HT-29 (cell line): ENCODE measurements around the gene PPM1B. TPM values are rescaled to one million over a fixed set of nuclear protein-coding genes. Genes with fewer than 3 reads are reported as not detected.
"Not testable (repeated sequence)": the region's sequence is repeated elsewhere in the genome, so short reads cannot be mapped to it uniquely, and the experiment has no call there.

Experiments
- DNase-seq: peaks from one replicate; pipeline ENCODE4 v3.0.0-alpha.2; 2015; ENCODE audit warnings: low spot score
- total RNA-seq: library from RNA; depleted of rRNA; stranded (reverse); fragments of >200 nt; shearing (Covaris generic); gene quantifications from 2 replicates; pipeline ENCODE4 v1.2.3, GENCODE V29; 2014; rRNA removed

PPM1B gene
- 21.7 and 24.6 TPM in 2 replicates for total RNA-seq

DNA sequence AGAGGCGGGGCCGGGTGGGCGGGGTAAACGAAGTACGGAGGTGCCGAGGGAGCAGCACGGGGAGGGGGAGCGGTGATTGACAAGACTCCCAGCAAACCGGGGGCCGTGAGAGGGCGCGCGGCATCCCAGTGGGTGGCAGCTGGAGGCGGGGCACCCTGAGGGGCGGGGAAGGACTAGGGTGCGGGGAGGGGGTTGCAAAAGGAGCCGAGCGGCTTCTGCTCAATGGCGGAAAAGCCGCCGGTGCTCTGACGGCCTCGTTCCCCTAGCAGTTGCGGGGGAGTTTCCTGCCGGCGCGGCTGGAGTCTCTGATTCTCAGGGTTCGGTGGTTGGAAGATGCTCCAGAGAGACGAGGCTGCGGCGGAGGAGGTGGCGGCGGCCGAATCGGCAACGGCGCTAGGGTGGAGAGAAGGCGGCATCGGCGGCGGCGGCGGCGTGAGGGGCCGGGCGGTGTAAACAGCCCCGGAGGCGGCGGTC, at the start of gene PPM1B:
TSS of gene PPM1B (plus strand) at position 195 of the 474 bp plus-strand sequence. CDS start 32,325 bp downstream, outside the sequence.
- no peak for DNase-seq

DNA sequence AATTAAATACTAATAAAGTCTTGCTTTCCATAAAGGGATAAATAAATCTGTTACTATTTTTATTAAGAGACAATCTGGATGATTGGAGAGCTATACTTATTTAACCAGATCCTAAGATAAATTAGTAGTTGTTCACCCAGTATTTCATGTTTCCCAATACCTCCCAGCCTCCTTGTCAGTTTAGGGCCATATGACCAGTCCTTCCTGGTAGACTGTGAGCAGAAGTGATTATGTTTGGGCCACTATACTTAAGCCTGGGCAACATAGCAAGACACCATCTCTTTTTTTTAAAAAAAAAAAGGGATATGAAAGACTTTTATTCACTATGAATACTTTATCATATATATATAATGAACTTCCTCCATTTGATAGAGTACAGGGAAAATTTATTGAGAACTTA, 48.8 kb upstream of the PPM1B start:
- no peak for DNase-seq

DNA sequence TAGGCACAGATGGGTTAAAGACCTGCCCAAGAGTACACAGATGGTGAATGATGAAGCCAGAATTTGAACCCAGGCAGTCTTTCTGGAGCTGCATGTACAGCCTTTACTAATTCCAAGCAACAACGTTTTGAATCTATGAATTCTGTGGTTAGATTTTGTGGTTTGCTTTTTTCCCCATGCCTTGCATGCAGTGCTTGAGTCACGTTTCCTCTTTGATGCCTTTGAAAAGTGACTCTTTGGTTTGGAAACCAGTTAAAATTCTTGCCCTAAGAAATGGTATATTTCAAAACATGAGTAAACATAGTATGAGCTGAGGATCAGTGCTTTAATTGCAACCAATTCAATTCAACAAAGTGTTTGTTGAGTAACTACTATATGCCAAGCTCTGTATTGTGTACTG, 48.2 kb upstream of the PPM1B start:
- no peak for DNase-seq

DNA sequence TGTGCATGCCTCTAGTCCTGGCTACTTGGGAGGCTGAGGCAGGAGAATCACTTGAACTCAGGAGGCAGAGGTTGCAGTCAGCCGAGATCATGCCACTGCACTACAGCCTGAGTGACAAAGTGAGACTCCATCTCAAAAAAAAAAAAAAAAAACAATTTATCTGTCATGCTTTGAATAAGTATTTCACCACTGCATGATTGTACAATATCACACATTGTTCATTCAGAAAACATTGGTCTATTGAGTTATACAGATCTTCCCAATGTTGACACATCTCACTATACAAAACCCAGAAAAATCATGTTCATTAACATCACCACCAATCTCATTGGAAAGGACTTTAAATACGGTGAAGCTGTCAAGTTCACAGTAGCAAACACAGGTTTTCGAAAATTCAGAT, 46.8 kb upstream of the PPM1B start:
- no peak for DNase-seq

DNA sequence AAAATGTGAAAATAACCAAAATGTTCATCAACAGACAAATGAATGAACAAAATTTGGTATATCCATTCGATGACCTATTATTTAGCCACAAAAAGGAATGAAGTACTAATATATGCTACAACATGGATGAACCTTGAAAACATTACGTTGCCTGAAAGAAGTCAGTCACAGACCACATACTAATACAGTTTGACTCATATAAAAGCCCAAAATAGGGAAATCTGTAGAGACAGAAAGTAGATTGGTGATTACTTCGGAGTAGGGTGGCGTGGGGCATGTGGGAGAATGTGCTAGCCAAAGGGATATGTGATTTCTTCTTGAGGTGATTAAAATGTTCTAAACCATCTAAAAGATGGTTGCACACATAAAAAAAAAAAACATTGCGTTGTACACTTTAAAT, 44.2 kb upstream of the PPM1B start:
- DNase-seq: no peak

DNA sequence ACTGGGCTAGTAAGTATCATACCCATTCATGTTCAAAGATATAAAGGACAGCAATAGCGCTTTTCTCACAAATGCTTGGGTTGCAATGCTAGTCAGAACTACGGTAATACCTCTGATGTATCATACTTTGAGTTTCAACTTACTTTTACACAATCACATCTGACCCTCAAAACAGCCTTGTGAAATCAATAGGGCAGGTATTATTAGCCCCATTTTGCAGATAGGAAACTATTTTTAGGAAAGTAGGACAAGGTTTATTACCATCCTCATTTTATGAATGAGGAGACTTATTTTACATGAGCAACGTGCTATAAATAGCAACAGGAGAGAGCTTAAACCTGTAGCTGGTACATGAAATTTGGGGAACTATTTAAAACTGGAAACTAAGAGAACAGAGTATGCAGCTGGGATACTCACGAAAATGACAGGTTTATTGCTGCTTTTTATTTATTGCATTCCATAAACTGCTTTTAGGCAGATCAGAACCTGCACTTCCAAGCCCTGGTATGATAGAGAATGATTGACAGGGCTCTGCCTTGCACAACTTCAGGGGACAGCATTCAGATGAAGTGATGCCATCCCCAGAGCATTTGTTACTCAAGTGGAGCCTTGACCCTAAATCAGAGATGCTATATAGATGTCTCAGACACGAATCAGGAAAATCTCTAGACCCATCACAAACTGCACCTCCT, 42.4 kb upstream of the PPM1B start:
- DNase-seq: no peak

DNA sequence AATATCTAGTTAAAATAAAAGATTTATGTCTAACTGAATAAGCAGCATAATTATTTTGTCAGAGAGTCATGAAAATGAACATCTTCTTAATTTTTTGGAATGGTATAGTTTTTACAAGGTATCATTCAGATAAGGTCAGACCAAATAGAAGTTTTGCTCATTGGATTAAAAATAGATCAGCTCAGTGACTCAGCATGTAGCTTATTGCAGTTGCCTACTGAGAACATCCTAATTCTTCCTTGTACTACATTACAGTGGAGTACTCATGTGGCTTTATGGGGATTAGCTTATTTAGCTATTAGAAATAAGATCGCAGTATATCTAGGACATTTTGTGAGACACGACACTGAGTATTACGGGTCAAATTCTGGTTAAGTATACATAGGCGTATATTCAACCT, 38.2 kb upstream of the PPM1B start:
- DNase-seq: no peak

DNA sequence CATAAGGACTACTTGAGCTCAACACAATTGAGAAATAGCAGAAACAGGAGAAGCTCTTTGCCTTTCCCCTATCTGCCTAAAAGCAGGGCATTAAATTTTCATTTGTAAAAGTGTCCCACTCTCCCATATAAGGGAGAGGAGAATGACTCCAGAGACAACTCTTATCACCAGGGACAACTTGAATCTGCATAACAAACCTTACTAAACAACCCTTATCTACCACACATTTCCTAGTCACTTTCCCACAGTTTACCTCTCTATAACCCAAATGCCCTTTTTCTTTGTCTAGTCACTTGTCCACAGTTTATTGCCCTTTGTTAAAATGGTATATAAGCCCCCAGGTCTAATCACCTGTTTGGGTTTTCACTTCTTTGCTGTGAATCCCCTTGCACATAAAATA, 37.5 kb upstream of the PPM1B start:
- DNase-seq: no peak

DNA sequence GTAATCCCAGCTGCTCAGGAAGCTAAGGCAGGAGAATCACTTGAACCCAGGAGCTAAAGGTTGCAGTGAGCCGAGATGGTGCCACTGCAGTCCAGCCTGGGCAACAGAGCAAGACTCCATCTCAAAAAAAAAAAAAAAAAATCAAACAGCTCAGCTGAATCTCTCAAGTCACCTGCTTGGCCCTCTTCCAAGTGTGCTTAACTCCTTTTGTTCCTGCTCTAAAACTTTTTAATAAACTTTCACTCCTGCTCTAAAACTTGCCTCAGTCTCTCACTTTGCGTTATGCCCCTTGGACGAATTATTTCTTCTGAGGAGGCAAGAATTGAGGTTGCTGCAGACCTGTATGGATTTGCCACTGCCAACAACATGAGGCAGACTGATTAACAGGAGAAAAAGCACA, 35.1 kb upstream of the PPM1B start:
- not testable (repeated sequence) for DNase-seq

DNA sequence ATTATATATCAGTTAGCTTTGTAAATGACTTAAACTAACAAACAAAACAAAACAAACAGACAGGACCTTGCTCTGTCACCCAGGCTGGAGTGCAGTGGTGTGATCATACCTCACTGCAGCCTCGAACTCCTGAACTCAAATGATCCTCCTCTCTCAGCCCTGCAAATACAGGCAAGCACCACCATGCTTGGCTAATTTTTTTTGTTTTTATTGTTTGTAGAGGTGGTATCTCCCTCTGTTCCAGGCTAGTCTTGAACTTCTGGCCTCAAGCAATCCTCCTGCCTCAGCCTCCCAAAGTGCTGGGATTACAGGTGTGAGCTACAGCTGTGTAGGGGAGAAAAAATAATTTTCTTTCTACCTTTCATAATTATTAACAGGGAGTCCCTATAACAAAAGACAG, 33.8 kb upstream of the PPM1B start:
- DNase-seq: no peak

DNA sequence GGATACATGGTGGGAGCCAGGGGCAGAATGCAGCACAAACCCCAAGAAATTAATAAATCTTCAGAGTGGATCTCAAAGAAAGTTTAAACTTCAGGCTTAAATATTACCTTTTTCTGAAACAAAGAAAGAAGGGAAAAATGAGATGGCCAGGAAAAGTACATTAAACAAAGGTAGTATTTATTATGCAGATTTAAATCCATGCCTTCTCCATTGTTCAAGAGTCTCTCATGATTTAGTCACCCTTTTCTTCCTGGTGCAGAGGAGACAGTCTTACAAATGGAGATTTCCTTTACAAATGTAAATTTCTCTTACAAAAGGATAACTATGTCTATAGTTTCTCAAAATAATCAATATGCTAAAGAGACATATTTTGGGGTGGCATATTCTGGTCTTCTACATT, 33.4 kb upstream of the PPM1B start:
- no peak for DNase-seq

DNA sequence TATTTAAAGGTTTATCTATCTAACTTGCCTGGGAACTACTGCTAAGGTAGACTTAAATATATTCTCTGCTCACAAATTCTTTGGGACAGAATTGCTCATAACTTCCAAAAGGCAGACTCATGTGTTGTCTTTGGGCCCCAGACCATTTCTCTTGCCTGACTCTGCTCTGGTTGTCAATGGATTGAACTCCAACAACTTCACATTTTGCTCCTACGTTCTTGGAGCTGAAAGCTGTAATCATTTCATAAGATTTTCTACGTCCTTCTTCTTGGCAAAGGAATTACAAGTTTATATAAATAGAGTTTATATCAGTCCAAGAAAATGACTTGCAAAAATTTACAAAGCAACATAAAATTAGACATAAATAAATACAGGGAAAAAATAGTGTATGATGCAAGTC, 32.9 kb upstream of the PPM1B start:
- no peak for DNase-seq

DNA sequence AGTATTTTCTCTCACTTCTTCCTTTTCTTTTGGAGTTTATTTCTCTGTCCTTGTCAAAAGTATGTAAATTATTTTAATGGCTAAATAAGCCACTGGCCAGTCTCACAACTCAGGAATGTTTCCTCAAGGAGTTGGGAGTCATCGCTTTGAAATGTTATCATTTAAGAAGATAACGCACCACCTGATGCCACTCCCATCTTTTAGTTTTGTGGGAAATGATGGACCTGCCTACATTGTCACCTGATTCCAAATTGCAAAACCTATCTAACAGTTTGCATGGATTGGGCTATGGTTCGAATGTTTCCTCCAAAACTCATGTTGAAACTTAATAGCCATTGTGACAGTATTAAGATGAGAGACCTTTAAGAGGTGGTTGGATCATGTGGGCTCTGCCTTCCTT, 32.4 kb upstream of the PPM1B start:
- DNase-seq: no peak

DNA sequence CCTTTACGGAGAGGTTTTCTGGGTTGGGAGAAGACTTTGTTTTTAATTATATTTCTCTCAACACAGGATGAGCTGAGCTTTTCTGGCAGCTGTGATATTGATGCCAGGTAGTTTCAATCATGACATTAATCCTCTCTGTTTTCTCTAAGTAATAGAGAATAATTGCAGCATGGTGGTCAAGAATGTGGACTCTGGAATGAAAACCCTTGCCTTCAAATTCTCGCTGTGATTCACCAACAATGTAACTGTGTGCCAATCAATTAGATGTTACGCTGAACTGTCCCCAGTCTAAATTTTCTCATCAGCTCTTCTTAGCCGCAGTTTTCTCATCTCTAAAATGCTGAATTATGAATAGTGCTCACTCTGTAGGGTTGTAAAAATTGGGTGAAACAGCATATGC, 31.6 kb upstream of the PPM1B start:
- no peak for DNase-seq

DNA sequence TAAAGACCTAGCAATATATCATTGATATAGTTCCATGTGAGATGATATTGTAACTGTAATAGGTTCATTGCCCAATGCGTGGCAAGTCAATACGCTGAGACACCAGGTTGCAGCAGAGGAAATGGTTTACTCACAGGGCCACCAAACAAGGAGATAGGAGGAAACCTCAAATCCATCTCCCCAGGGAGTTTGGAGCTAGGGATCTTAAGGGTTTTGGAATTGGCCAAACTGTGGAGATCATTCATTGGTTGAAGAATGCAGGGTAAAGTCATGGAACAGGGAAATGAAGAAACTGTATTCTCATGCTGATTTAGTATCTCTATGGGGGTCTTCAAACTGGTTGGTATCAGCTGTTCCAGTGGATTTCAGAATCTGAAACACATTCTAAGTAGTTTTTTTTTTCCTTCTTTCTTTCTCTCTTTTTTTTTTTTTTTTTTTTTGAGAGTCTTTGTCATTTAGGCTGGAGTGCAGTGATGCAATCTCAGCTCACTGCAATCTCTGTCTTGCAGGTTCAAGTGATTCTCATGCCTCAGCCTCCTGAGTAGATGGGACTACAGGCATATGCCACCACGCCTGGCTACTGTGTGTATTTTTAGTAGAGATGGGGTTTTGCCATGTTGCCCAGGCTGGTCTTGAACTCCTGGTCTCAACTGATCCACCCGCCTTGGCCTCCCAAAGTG, 30.7 kb upstream of the PPM1B start:
- no peak for DNase-seq

DNA sequence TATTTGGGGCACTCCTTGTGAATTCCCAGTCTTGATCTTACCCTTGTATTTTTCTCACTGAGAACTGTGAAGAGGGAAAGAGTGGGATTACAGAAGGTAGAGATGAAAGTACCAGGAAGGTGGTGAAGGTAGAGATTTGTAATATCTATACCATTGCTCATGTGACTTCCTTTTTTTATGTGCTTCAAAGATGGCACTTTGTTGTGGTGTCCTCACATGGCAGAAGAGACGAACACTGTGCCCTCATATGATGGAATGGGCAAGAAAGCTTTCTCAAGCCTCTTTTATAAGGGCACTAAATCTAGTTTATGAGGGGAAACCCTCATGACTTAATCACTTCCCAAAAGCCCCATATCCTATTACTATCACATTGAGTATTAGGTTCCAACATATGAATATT, 28.9 kb upstream of the PPM1B start:
- no peak for DNase-seq

DNA sequence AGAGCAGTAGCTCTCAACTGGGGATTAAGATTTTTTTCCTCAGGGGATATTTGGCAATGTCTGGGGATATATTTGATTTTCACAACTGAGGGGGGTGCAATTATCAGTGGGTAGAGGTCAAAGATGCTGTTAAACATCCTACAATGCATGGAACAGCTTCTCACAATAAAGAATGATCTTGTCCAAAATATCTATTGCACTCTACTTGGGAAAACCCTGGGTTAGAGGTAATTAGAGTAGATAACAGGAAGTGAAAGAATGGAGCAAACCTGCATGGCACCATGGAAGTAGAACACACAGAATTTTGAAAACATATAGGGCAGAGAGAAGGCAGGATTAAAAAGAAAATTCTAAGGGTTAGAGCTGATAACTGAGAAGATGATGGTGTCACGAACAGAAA, 26.4 kb upstream of the PPM1B start:
- DNase-seq: no peak

DNA sequence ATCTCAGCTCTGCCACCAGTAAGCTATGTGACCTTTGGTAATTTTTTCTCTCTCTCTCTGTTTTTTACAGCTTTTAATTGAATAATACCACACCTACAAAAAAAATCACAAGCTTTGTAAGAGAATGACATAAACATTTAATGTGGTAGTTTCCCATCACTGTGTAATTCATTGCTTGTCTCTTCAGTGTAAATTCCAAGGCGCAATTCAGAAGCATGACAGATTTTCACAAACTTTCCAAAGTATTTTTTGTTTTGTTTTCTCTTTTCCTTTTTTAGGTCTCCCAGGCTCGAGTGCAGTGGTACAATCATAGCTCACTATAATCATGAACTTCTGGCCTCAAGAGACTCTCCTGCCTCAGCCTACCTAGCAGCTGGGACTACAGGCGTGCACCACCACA, 25.0 kb upstream of the PPM1B start:
- DNase-seq: no peak

DNA sequence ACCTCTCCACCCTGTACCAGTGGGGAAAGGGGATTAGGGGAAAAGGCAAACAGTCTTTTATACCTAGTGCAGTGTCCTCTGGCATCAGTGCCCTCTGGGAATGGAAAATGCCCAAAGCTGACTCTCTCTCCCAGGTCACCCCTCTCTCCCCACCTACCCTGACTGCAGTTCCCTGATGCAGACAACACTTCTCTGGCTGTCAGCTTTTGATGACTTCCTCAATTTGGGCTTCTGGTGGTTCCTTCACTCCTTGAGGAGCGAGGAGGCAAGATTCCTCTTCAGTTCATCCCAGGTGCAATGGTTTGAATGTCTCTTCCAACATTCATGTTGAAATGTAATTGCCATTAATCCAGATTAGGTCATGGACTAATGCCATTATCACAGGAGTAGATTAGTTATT, 19.7 kb upstream of the PPM1B start:
- no peak for DNase-seq

DNA sequence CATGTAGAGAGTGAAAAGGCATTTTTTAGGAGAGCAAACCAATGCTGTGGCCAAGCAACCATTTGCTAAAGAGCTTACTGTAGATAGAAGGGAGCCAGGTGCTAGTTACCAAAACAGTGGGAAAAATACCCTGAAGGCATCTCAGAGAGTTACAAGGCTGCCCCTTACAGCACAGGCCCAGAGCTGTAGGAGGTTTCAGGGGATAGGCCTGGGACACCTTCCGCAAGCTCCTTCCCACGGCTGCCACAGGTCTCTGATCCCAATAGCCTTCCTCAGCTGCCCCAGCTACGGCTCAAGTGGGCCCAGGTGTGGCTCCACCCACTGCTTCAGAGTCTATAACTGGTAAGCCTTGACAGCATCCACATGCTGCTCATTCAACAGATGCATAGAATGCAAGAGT, 18.2 kb upstream of the PPM1B start:
- no peak for DNase-seq

DNA sequence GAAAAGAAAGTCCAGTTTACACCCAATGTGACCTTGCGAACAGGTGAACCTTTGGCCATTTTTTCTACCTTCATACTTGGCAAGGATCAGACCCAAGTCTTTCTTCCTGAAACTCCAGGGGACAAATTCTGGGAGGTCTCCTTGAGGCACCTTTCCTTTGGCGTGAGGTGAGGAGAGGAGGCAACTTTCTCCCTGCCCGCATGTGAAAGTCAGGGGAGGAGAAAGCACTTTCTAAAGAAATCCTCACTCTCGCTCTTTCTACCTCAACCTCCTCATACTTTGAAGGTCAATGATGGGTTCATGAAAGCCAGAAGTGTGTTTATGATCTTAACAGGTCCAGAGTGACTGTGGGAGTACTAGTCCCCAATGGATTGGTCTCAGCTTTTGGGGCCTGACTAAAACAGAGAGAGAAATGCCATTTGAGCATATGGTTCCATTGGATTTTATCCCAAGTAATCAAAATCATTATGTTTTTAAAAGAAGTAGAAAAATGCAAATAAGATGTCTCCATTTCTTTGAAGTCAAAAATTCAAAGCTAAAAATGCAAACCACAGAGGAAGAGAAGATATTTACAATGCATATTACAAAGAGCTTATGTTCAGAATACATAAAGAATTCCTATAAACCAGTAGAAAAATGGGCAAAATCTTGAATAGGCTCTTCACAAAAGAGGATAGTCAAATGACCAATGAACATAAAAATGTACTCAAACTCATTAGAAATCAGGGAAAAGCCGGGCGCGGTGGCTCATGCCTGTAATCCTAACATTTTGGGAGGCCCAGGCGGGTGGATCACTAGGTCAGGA, 15.6 kb upstream of the PPM1B start:
- no peak for DNase-seq

DNA sequence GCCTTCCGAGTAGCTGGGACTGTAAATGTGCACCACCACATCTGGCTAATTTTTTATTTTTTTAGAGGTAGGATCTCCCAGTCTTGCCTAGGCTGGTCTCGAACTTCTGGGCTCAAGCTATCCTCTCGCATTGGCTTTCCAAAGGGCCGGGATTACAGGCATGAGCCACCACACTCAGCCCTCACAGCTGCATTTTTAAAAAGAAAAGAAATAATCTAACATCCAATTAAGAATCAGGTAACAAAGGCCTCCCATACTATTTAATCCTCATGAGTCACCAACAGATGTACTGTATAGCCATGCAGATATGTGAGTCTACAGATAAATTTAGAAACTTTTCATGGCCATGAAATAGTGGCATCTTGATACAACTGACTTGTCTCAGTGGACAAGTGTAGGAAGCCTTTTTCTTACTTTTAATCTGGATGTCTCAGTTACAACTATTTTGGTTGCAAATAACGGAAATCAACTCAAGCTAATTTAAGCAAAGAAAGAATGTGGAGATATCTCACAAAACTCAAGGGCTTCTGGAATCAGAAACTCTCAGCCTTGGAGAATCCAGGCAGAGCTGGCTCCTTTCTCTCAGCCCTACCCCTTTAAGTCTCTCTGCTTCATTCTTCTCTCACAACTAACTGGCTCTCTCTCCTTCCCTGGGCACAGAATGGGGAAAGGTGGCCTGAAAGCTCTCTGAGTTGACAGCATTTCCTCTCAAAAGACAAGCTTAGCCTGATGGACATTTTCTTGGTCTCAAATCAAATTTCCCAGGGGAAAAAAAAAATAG, 12.8 kb upstream of the PPM1B start:
- no peak for DNase-seq
